HCT116 (cell line): ENCODE measurements around the gene PPP1R14B. TPM values are rescaled to one million over a fixed set of nuclear protein-coding genes. Genes with fewer than 3 reads are reported as not detected.
A peak's percentile ranks its signal among the peaks of the same experiment; 100 is the strongest.

ENCODE experiments used
- ATAC-seq: fragments of 200-7000 bp; cut with Tn5 transposase; 2 replicates; pipeline ENCODE4 v1.9.1; 2020; ENCODE audit warnings: mild to moderate bottlenecking, moderate library complexity
- BruUV-seq: library from RNA; stranded (reverse); fragments of 400-500 nt; replicated peaks from 2 replicates; lab custom pipeline; 2021; lab: Mats Ljungman, UMichigan
- CTCF ChIA-PET: fragments of 300-600 bp; sonication (Branson Sonifier 250); formaldehyde crosslinking; loops from one replicate; lab custom pipeline; 2021; ENCODE audit warnings: antibody characterized with exemption; lab: Charles Lee
- POLR2A ChIA-PET: fragments of 300-600, 350-600 bp; sonication (Branson Sonifier 250); formaldehyde crosslinking; loops from one replicate; lab custom pipeline; 2021; ENCODE audit warnings: antibody characterized with exemption; lab: Charles Lee
- RAD21 ChIA-PET, 2 experiments: fragments of 300-600 bp; sonication (Branson Sonifier 250); formaldehyde crosslinking; loops; one replicate each; lab custom pipeline; 2023; ENCODE audit warnings: low total read pairs in 2 of 2; ENCODE audit not compliant: uncharacterized antibody in 2 of 2, unreplicated experiment in 2 of 2, low non-redundant PET in 1 of 2; lab: Charles Lee
- DNase-seq: peaks from one replicate; pipeline ENCODE4 v3.0.0-alpha.2; 2010; ENCODE audit warnings: low read depth, low spot score
- H2AFZ ChIP-seq: fragments of 200-600 bp; shearing (Covaris generic), sonication (generic); 2 replicates; pipeline ENCODE4 v1.6.1; 2017; ENCODE audit warnings: low read depth, mixed run types, mixed read lengths, antibody characterized with exemption, low read length; ENCODE audit not compliant: poor library complexity, severe bottlenecking
- H3K27ac ChIP-seq: 2 replicates; pipeline ENCODE4 v1.5.1; 2012; ENCODE audit warnings: low read depth, low read length
- H3K27me3 ChIP-seq: fragments of 200-600 bp; sonication (generic); 2 replicates; pipeline ENCODE4 v1.6.1; 2016; ENCODE audit warnings: mixed run types, low read length, mixed read lengths; ENCODE audit not compliant: insufficient read depth
- H3K36me3 ChIP-seq, 2 experiments: fragments of 200-500 bp in 1 of 2; fragments of 200-600 bp in 1 of 2; sonication (Bioruptor generic) in 1 of 2; sonication (generic) in 1 of 2; 2 replicates each; pipeline versions ENCODE4 v1.5.1 to v1.6.1; 2014 to 2016; ENCODE audit warnings: low read length in 2 of 2, inconsistent platforms in 1 of 2, mixed read lengths in 1 of 2, mixed run types in 1 of 2; ENCODE audit not compliant: insufficient read depth in 2 of 2, control insufficient read depth in 1 of 2
- H3K4me1 ChIP-seq, 2 experiments: fragments of 200-600 bp in 1 of 2; sonication (generic) in 1 of 2; 2 replicates each; pipeline versions ENCODE4 v1.5.1 to v1.6.1; 2012 to 2017; ENCODE audit warnings: low read length in 2 of 2, inconsistent platforms in 1 of 2, mild to moderate bottlenecking in 1 of 2, mixed read lengths in 1 of 2, mixed run types in 1 of 2, moderate library complexity in 1 of 2; ENCODE audit not compliant: insufficient read depth in 2 of 2, control insufficient read depth in 1 of 2
- H3K4me2 ChIP-seq: fragments of 200-600 bp; sonication (generic); 2 replicates; pipeline ENCODE4 v1.6.1; 2017; ENCODE audit warnings: mixed run types, low read length, mixed read lengths
- H3K4me3 ChIP-seq, 2 experiments: fragments of 200-600 bp in 1 of 2; sonication (generic) in 1 of 2; replicated peaks in 1 of 2; 2 replicates each; pipeline ENCODE4 v1.5.1; 2011 to 2016; ENCODE audit warnings: low read length in 2 of 2, control low read depth in 1 of 2, low read depth in 1 of 2, mild to moderate bottlenecking in 1 of 2, mixed read lengths in 1 of 2, mixed run types in 1 of 2
- H3K79me2 ChIP-seq: fragments of 200-600 bp; sonication (generic); 2 replicates; pipeline ENCODE4 v1.6.1; 2017; ENCODE audit warnings: mild to moderate bottlenecking, mixed run types, low read length, moderate library complexity, mixed read lengths; ENCODE audit not compliant: insufficient read depth
- H3K9ac ChIP-seq: fragments of 200-600 bp; sonication (generic); 2 replicates; pipeline ENCODE4 v1.6.1; 2016; ENCODE audit warnings: low read length, mixed read lengths
- H3K9me2 ChIP-seq: fragments of 200-600 bp; sonication (generic), shearing (Covaris generic); 2 replicates; pipeline ENCODE4 v1.6.1; 2017; ENCODE audit warnings: mixed run types, mild to moderate bottlenecking, moderate library complexity; ENCODE audit not compliant: insufficient read depth
- H3K9me3 ChIP-seq, 2 experiments: fragments of 200-500 bp in 1 of 2; fragments of 200-600 bp in 1 of 2; sonication (Bioruptor generic) in 1 of 2; sonication (generic) in 1 of 2; 2 replicates each; pipeline ENCODE4 v1.6.1; 2014 to 2017; ENCODE audit warnings: low read length in 2 of 2, mixed read lengths in 2 of 2, inconsistent platforms in 1 of 2, low read depth in 1 of 2, mild to moderate bottlenecking in 1 of 2, mixed run types in 1 of 2, moderate library complexity in 1 of 2; ENCODE audit not compliant: control insufficient read depth in 1 of 2, insufficient read depth in 1 of 2
- H4K20me1 ChIP-seq: fragments of 200-600 bp; sonication (generic), shearing (Covaris generic); 2 replicates; pipeline ENCODE4 v1.6.1; 2017; ENCODE audit warnings: mixed run types, mild to moderate bottlenecking, moderate library complexity; ENCODE audit not compliant: insufficient read depth
- EZH2phosphoT487 ChIP-seq: fragments of 200-600 bp; IDR thresholded peaks from 2 replicates; pipeline ENCODE4 v1.6.1; 2018; ENCODE audit warnings: antibody characterized with exemption, borderline replicate concordance
- SRF ChIP-seq: IDR thresholded peaks from 2 replicates; pipeline ENCODE4 v1.6.1; 2012; ENCODE audit warnings: low read depth
- intact Hi-C: fragments of 100-400 bp; cut with micrococcal nuclease; formaldehyde crosslinking; loops from 2 replicates; pipeline ENCODE4 v1.10.0; 2022
- total RNA-seq: library from RNA; stranded (reverse); gene quantifications from one replicate; pipeline ENCODE4 v1.2.1, GENCODE V29; 2021; ENCODE audit not compliant: unreplicated experiment
- TF ChIP-seq, protein P1 (sequence below), 3 experiments: fragments of 200-600 bp in 1 of 3; sonication (generic) in 1 of 3; IDR thresholded peaks in 2 of 3; conservative IDR thresholded peaks in 1 of 3; 2 replicates each; pipeline ENCODE4 v1.5.1; 2012 to 2017; ENCODE audit warnings: low read depth in 2 of 3, low read length in 2 of 3, antibody characterized with exemption in 1 of 3, borderline replicate concordance in 1 of 3, control low read depth in 1 of 3, mild to moderate bottlenecking in 1 of 3, mixed read lengths in 1 of 3, mixed run types in 1 of 3, moderate library complexity in 1 of 3; ENCODE audit not compliant: insufficient read depth in 1 of 3
- TF ChIP-seq, protein P2 (sequence below): IDR thresholded peaks from 2 replicates; pipeline ENCODE4 v1.6.1; 2011; ENCODE audit warnings: mild to moderate bottlenecking, low read length, moderate library complexity; ENCODE audit not compliant: insufficient replicate concordance; ENCODE audit errors: extremely low read depth

PPP1R14B gene
- total RNA-seq, 1 experiment from 2014 or later, result 332 TPM

DNA sequence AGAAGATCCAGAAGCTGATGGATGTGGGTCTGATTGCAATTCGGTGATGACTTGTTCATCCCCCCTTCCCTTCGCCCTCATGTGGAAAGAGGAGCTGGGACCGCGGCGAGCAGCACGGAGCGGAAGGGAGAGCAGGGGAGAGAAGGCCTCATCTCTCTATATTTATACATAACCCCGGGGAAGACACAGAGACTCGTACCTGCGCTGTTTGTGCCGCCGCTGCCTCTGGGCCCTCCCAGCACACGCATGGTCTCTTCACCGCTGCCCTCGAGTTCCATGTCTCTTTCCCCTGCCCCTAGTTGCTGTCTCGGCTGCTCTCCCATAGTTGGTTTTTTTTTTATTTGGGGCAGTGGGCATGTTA, 42.7 kb downstream of the PPP1R14B start:
- intact Hi-C loops, result loop anchor here (1.0 to 2.0 kb wide), 3 partner anchors 67 to 151 kb away; no protein-coding TSS in a partner anchor
- DNase-seq (no peak), ATAC-seq (no peak)
- no peak overlapping the region for H2AFZ ChIP-seq
- no peak overlapping the region for H3K4me2 ChIP-seq
- POLR2A ChIA-PET, result interaction anchor here (0.7 to 2.2 kb wide), 8 partner anchors 18 to 151 kb away, joined by 3 to 10 read pairs (median 3); partner anchors contain the start of gene STIP1
- no peak overlapping the region for H3K9ac ChIP-seq
- no peaks in the 10 kb centered on the region for H3K9me2 ChIP-seq
- TSS peak; percentile 61 for BruUV-seq
- no peak overlapping the region for H3K4me3 ChIP-seq
- CTCF ChIA-PET, result interaction anchor here (0.6 to 4.6 kb wide), 17 partner anchors 11 to 485 kb away, joined by 3 to 80 read pairs (median 6); partner anchors contain the start of genes CATSPERZ, ESRRA, FKBP2 and NUDT22
- H3K27ac ChIP-seq, result no peak overlapping the region
- peaks cover 47 to 53% of the 10 kb centered on the region in 2 experiments for H3K36me3 ChIP-seq
- RAD21 ChIA-PET, result interaction anchor here (0.7 to 1.6 kb wide), 9 partner anchors 18 to 151 kb away, joined by 3 to 7 read pairs (median 4); partner anchors contain the start of genes ESRRA (in 1 of the 2), PLCB3 (in 1 of the 2) and STIP1 (in 1 of the 2)
- TF ChIP-seq EZH2phosphoT487 (no peak), SRF (0 out of 2 replicates have a peak, but pooled peaks have one; percentile 15)
- TF ChIP-seq, all 23 proteins: peak for 1
- no peaks in the 10 kb centered on the region for H4K20me1 ChIP-seq
- no peaks in the 10 kb centered on the region for H3K27me3 ChIP-seq
- H3K4me1 ChIP-seq, result peaks cover 0 to 8% of the 10 kb centered on the region in 2 experiments; a peak in 1 of 4 replicates
- H3K9me3 ChIP-seq, result no peaks in the 10 kb centered on the region
- H3K79me2 ChIP-seq, result peaks cover 34% of the 10 kb centered on the region; the same call in 1 of the 2 replicates

DNA sequence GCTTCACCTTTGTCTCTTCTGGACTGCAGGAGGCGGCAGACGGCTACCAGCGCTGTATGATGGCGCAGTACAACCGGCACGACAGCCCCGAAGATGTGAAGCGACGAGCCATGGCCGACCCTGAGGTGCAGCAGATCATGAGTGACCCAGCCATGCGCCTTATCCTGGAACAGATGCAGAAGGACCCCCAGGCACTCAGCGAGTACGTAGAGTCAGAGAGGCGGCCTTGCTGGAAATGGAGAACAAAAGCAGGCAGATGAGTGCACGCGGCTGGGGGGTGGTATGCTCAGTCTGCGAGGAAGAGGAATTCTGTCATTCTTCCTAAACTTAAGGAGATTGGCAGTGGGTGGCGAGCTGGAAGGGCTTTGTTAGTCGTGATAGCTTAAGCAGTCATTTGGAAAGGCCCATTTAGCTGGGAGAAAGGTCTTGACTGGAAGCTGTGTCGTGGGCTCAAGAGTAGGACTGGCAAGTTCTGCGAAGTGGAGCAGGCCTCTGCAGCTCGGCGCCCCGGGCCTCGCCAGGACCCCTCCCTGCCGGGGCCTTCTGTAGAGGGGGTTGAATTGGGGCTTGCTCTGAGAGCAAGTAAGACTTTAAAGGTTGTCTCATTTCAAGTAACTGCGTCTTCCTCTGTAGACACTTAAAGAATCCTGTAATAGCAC, 43.2 kb downstream of the PPP1R14B start:
- CTCF ChIA-PET, result interaction anchor here (1.6 to 4.6 kb wide), 8 partner anchors 15 to 152 kb away, joined by 4 to 80 read pairs (median 9); partner anchors contain the start of genes CATSPERZ, ESRRA, FKBP2 and PRDX5
- POLR2A ChIA-PET, result interaction anchor here (1.3 to 2.2 kb wide), 4 partner anchors 18 to 101 kb away, joined by 3 to 10 read pairs (median 6); partner anchors contain the start of gene STIP1
- Histone ChIP-seq H3K36me3 (peaks cover 48 to 57% of the 10 kb centered on the region in 2 experiments), H2AFZ (no peak overlapping the region), H3K79me2 (peaks cover 38% of the 10 kb centered on the region; the same call in 1 of the 2 replicates), H3K4me2 (no peak overlapping the region), H3K9ac (no peak overlapping the region), H3K4me3 (no peak overlapping the region), H3K27ac (no peak overlapping the region), H3K9me3 (no peaks in the 10 kb centered on the region), H3K9me2 (no peaks in the 10 kb centered on the region), H3K4me1 (peaks cover 0 to 8% of the 10 kb centered on the region in 2 experiments; a peak in 1 of 4 replicates), H4K20me1 (no peaks in the 10 kb centered on the region), H3K27me3 (no peaks in the 10 kb centered on the region)
- TF ChIP-seq, protein P1, sequence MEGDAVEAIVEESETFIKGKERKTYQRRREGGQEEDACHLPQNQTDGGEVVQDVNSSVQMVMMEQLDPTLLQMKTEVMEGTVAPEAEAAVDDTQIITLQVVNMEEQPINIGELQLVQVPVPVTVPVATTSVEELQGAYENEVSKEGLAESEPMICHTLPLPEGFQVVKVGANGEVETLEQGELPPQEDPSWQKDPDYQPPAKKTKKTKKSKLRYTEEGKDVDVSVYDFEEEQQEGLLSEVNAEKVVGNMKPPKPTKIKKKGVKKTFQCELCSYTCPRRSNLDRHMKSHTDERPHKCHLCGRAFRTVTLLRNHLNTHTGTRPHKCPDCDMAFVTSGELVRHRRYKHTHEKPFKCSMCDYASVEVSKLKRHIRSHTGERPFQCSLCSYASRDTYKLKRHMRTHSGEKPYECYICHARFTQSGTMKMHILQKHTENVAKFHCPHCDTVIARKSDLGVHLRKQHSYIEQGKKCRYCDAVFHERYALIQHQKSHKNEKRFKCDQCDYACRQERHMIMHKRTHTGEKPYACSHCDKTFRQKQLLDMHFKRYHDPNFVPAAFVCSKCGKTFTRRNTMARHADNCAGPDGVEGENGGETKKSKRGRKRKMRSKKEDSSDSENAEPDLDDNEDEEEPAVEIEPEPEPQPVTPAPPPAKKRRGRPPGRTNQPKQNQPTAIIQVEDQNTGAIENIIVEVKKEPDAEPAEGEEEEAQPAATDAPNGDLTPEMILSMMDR (IDR thresholded peaks at IDR 0.05 in 2 of 3, conservative IDR thresholded peaks at IDR 0.05 in 1 of 3; ENCODE audit: borderline replicate concordance in 1 of 3, insufficient read depth in 1 of 3, low read depth in 2 of 3, low read length in 2 of 3), result no peak
- TF ChIP-seq, protein P2, sequence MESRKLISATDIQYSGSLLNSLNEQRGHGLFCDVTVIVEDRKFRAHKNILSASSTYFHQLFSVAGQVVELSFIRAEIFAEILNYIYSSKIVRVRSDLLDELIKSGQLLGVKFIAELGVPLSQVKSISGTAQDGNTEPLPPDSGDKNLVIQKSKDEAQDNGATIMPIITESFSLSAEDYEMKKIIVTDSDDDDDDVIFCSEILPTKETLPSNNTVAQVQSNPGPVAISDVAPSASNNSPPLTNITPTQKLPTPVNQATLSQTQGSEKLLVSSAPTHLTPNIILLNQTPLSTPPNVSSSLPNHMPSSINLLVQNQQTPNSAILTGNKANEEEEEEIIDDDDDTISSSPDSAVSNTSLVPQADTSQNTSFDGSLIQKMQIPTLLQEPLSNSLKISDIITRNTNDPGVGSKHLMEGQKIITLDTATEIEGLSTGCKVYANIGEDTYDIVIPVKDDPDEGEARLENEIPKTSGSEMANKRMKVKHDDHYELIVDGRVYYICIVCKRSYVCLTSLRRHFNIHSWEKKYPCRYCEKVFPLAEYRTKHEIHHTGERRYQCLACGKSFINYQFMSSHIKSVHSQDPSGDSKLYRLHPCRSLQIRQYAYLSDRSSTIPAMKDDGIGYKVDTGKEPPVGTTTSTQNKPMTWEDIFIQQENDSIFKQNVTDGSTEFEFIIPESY, result no peak
- ATAC-seq, result no peak
- no TSS peak for BruUV-seq
- DNase-seq, result no peak
- intact Hi-C loops, result loop anchor here (1.0 to 2.0 kb wide), 3 partner anchors 67 to 152 kb away; no protein-coding TSS in a partner anchor
- RAD21 ChIA-PET, result interaction anchor here in 1 of 2 experiments (1.6 kb wide), 1 partner anchor 18 kb away, joined by 3 read pairs; the partner anchor contains the start of gene STIP1
